HepG2 (cell line): ENCODE results near the gene WNT9A. TPM values are rescaled to one million over a fixed set of nuclear protein-coding genes. Genes with fewer than 3 reads are reported as not detected.
A peak's percentile ranks its signal among the peaks of the same experiment; 100 is the strongest.

Experiments used
- ATAC-seq: fragments of 200-7000 bp; cut with Tn5 transposase; 3 replicates; pipeline ENCODE4 v1.9.1; 2020; ENCODE audit warnings: mild to moderate bottlenecking, moderate library complexity
- BruUV-seq: library from RNA; stranded (reverse); fragments of 400-500 nt; replicated peaks from 2 replicates; lab custom pipeline; 2021; lab: Mats Ljungman, UMichigan
- CTCF ChIA-PET: fragments of 300-600 bp; formaldehyde crosslinking; extraction: SDS; loops from one replicate; lab custom pipeline; 2021; ENCODE audit warnings: low total read pairs, inconsistent platforms, low intra/inter-chr PET ratio; lab: Yijun Ruan, JAX
- POLR2A ChIA-PET: fragments of 350-600 bp; sonication (Branson Sonifier 250); formaldehyde crosslinking; loops from one replicate; lab custom pipeline; 2020; ENCODE audit warnings: antibody characterized with exemption, inconsistent platforms; lab: Yijun Ruan, JAX
- DNase-seq: peaks from one replicate; pipeline ENCODE4 v3.0.0-alpha.2; 2015; ENCODE audit warnings: low spot score
- FAIRE-seq: peaks from 3 replicates; lab custom pipeline; 2011; peaks lifted over from hg19 to GRCh38; lab: Jason Lieb, UNC
- H2AFZ ChIP-seq: one replicate; pipeline ENCODE4 v1.6.1; 2011; ENCODE audit warnings: low read length, inconsistent platforms
- H3K27ac ChIP-seq: fragments of 300-600 bp; 3 replicates; pipeline ENCODE4 v1.8.0; 2011; ENCODE audit warnings: mixed run types, mild to moderate bottlenecking, mixed read lengths, low read length, inconsistent platforms; ENCODE audit not compliant: insufficient read depth; ENCODE audit errors: extremely low read length
- H3K27me3 ChIP-seq, 2 experiments: fragments of 200-600 bp in 1 of 2; 2 replicates in 1 of 2; 3 replicates in 1 of 2; pipeline versions ENCODE4 v1.6.0 to v1.8.0; 2011; ENCODE audit warnings: low read length in 2 of 2, mild to moderate bottlenecking in 2 of 2, moderate library complexity in 2 of 2, inconsistent platforms in 1 of 2; ENCODE audit not compliant: insufficient read depth in 2 of 2, control insufficient read depth in 1 of 2
- H3K36me3 ChIP-seq, 2 experiments: fragments of 200-600 bp in 1 of 2; replicated peaks in 1 of 2; 2 replicates in 1 of 2; 3 replicates in 1 of 2; pipeline versions ENCODE4 v1.5.1 to v1.8.0; 2011; ENCODE audit warnings: low read length in 2 of 2, inconsistent platforms in 1 of 2; ENCODE audit not compliant: insufficient read depth in 2 of 2, control insufficient read depth in 1 of 2
- H3K4me1 ChIP-seq: 2 replicates; pipeline ENCODE4 v1.5.1; 2012; ENCODE audit warnings: low read length, inconsistent platforms; ENCODE audit not compliant: insufficient read depth
- H3K4me2 ChIP-seq: 2 replicates; pipeline ENCODE4 v1.6.0; 2011; ENCODE audit warnings: low read depth, low read length, inconsistent platforms
- H3K4me3 ChIP-seq, 3 experiments: fragments of 200-600 bp in 1 of 3; sonication (generic), shearing (Covaris generic) in 1 of 3; replicated peaks in 1 of 3; 2 replicates each; pipeline ENCODE4 v1.5.1; 2011 to 2016; ENCODE audit warnings: low read length in 3 of 3, inconsistent platforms in 2 of 3, low read depth in 2 of 3, mild to moderate bottlenecking in 2 of 3, control low read depth in 1 of 3, mixed read lengths in 1 of 3; ENCODE audit not compliant: insufficient read depth in 1 of 3
- H3K79me2 ChIP-seq: one replicate; pipeline ENCODE4 v1.6.1; 2011; ENCODE audit warnings: low read length, inconsistent platforms; ENCODE audit not compliant: insufficient read depth
- H3K9ac ChIP-seq: 2 replicates; pipeline ENCODE4 v1.6.0; 2011; ENCODE audit warnings: mild to moderate bottlenecking, low read depth, low read length, inconsistent platforms; ENCODE audit not compliant: insufficient read depth
- H3K9me3 ChIP-seq: 2 replicates; pipeline ENCODE4 v1.5.1; 2012; ENCODE audit warnings: mild to moderate bottlenecking, low read length
- H4K20me1 ChIP-seq: 2 replicates; pipeline ENCODE4 v1.6.0; 2011; ENCODE audit warnings: inconsistent platforms, mild to moderate bottlenecking, low read length, moderate library complexity; ENCODE audit not compliant: insufficient read depth
- ARNTL ChIP-seq: sonication (generic); formaldehyde crosslinking; IDR thresholded peaks from 2 replicates; pipeline ENCODE4 v1.4.0; 2020; ENCODE audit warnings: mild to moderate bottlenecking, missing genetic modification reagents
- MNT ChIP-seq: fragments of 450-650 bp; IDR thresholded peaks from 2 replicates; pipeline ENCODE4 v1.6.1; 2016
- TFAP4 ChIP-seq: sonication (generic); IDR thresholded peaks from 2 replicates; pipeline ENCODE4 v1.6.1; 2016; ENCODE audit warnings: low read depth, borderline replicate concordance
- WGBS: methylation state at CpG from one replicate; pipeline ENCODE4 v1.1.6; 2017; ENCODE audit warnings: low lambda C conversion rate; 5-methylcytosine and 5-hydroxymethylcytosine counted together
- in situ Hi-C: cut with HindIII; loops from 2 replicates; pipeline ENCODE4 v1.10.0; 2017; ENCODE audit warnings: low pct_unique_long_range_greater_than_20kb; ENCODE audit not compliant: extremely low pct_ligation_motif_present
- intact Hi-C: fragments of 100-400 bp; cut with micrococcal nuclease; formaldehyde crosslinking; loops from one replicate; pipeline ENCODE4 v1.10.0; 2022; ENCODE audit not compliant: unreplicated experiment
- polyA plus RNA-seq, 8 experiments: library from polyadenylated mRNA; depleted of rRNA in 3 of 8; stranded (reverse) in 7 of 8; unstranded in 1 of 8; fragments of >200 nt; fragmentation: Illumina TruSeq in 4 of 8; extraction: Trizol in 4 of 8; gene quantifications; 2 replicates each; pipeline versions ENCODE4 v1.2.1 to v1.2.3, GENCODE V29; 2011 to 2016; ENCODE audit warnings: low read depth in 4 of 8, missing spikeins in 1 of 8, mixed read lengths in 1 of 8; ENCODE audit not compliant: insufficient read depth in 1 of 8
- total RNA-seq, 5 experiments: library from RNA; depleted of rRNA; stranded (reverse); fragments of >200 nt; fragmentation: Illumina TruSeq; extraction: Trizol; gene quantifications; 2 replicates each; pipeline ENCODE4 v1.2.3, GENCODE V29; 2016; ENCODE audit warnings: low read depth in 1 of 5

WNT9A gene
- total and polyA plus RNA-seq, 2 of the 13 experiments (the other 11 are each of a cell fraction or from before 2014, with no cell fraction given): 0.04 TPM; not detected in 1

- no peak overlapping the region for H2AFZ ChIP-seq
- no peak for DNase-seq
- no peaks in the 10 kb centered on the region for H3K4me1 ChIP-seq
- no peak overlapping the region for H3K4me2 ChIP-seq
- H3K36me3 ChIP-seq: no peaks in the 10 kb centered on the region
- BruUV-seq: no TSS peak
- in situ Hi-C loops: no loop called here
- ATAC-seq: no peak
- intact Hi-C loops: no loop called here
- CTCF ChIA-PET: no interaction called here
- peaks cover 9 to 32% of the 10 kb centered on the region in 2 experiments; a peak in 4 of 5 replicates for H3K27me3 ChIP-seq
- H3K9ac ChIP-seq: no peak overlapping the region
- no peak for FAIRE-seq
- POLR2A ChIA-PET: no interaction called here
- H3K27ac ChIP-seq: no peak overlapping the region
- 38% methylated on average over 2 of the region's 4 CpGs for WGBS
- H3K79me2 ChIP-seq: no peaks in the 10 kb centered on the region
- no peaks in the 10 kb centered on the region for H3K9me3 ChIP-seq
- no peak overlapping the region for H3K4me3 ChIP-seq
- TF ChIP-seq MNT: peak; percentile 92
- TF ChIP-seq ARNTL (CRISPR knock-in tag): no peak
- H4K20me1 ChIP-seq: no peaks in the 10 kb centered on the region
Measured at GRCh38 chr1:227916655-227917054, 31.1 kb downstream of the WNT9A start.

- Histone ChIP-seq H3K36me3 (no peaks in the 10 kb centered on the region), H3K9ac (no peak overlapping the region), H3K79me2 (no peaks in the 10 kb centered on the region), H3K27ac (no peak overlapping the region), H3K4me2 (no peak overlapping the region), H3K4me3 (no peak overlapping the region), H3K4me1 (no peaks in the 10 kb centered on the region), H3K9me3 (no peaks in the 10 kb centered on the region), H2AFZ (no peak overlapping the region), H3K27me3 (peaks cover 4 to 32% of the 10 kb centered on the region in 2 experiments; a peak in 4 of 5 replicates), H4K20me1 (no peaks in the 10 kb centered on the region)
- DNase-seq (no peak), ATAC-seq (no peak), FAIRE-seq (no peak)
- no TSS peak for BruUV-seq
- WGBS: 32% methylated on average over 19 of the region's 22 CpGs
- ChIA-PET CTCF (no interaction called here), POLR2A (no interaction called here)
- TF ChIP-seq MNT: peak; percentile 90
- TF ChIP-seq TFAP4: no peak
- in situ Hi-C loops: no loop called here
- intact Hi-C loops: no loop called here
Measured at GRCh38 chr1:227915564-227916553, 31.9 kb downstream of the WNT9A start.
